Endodermal cell (in vitro differentiated cells): ENCODE data around the gene KCNC4. TPM values are rescaled to one million over a fixed set of nuclear protein-coding genes. Genes with fewer than 3 reads are reported as not detected.

Experiments
- DNase-seq: peaks from one replicate; pipeline ENCODE4 v3.0.0-alpha.2; 2017
- H3K27ac ChIP-seq: 2 replicates; pipeline ENCODE4 v1.5.1; 2013; ENCODE audit warnings: mild to moderate bottlenecking, low read depth, low read length, moderate library complexity
- H3K27me3 ChIP-seq: 2 replicates; pipeline ENCODE4 v1.6.1; 2013; ENCODE audit warnings: mild to moderate bottlenecking, low read length, moderate library complexity; ENCODE audit not compliant: insufficient read depth, control insufficient read depth, poor library complexity, severe bottlenecking
- H3K36me3 ChIP-seq: 2 replicates; pipeline ENCODE4 v1.7.0; 2013; ENCODE audit warnings: mild to moderate bottlenecking, low read length, moderate library complexity; ENCODE audit not compliant: control insufficient read depth, insufficient read depth
- H3K4me1 ChIP-seq: one replicate; pipeline ENCODE4 v1.7.0; 2013; ENCODE audit warnings: low read length; ENCODE audit not compliant: control insufficient read depth, insufficient read depth
- H3K4me3 ChIP-seq: 2 replicates; pipeline ENCODE4 v1.5.1; 2013; ENCODE audit warnings: mild to moderate bottlenecking, low read length, moderate library complexity
- H3K9ac ChIP-seq: 2 replicates; pipeline ENCODE4 v1.6.1; 2013; ENCODE audit warnings: mild to moderate bottlenecking, low read length, moderate library complexity; ENCODE audit not compliant: poor library complexity, severe bottlenecking; ENCODE audit errors: extremely low read depth
- H3K9me3 ChIP-seq: 2 replicates; pipeline ENCODE4 v1.6.1; 2013; ENCODE audit warnings: mild to moderate bottlenecking, low read length, moderate library complexity; ENCODE audit not compliant: control insufficient read depth
- H3K27ac Mint-ChIP-seq: 2 replicates; pipeline ENCODE4 v1.8.0; 2020; ENCODE audit warnings: mixed read lengths
- H3K27me3 Mint-ChIP-seq: 2 replicates; pipeline ENCODE4 v1.8.0; 2021; ENCODE audit warnings: mild to moderate bottlenecking, mixed read lengths; ENCODE audit not compliant: insufficient read depth
- H3K36me3 Mint-ChIP-seq: 2 replicates; pipeline ENCODE4 v1.8.0; 2020; ENCODE audit warnings: low read depth, mixed read lengths
- H3K4me1 Mint-ChIP-seq: 2 replicates; pipeline ENCODE4 v1.8.0; 2020; ENCODE audit warnings: mixed read lengths
- H3K4me3 Mint-ChIP-seq: 2 replicates; pipeline ENCODE4 v1.8.0; 2020; ENCODE audit warnings: mild to moderate bottlenecking, moderate library complexity, mixed read lengths
- H3K9me3 Mint-ChIP-seq: 2 replicates; pipeline ENCODE4 v1.8.0; 2020; ENCODE audit warnings: mild to moderate bottlenecking, mixed read lengths
- WGBS, 2 experiments: methylation state at CpG; one replicate each; pipeline versions ENCODE4 v1.1.5 to v1.1.7; 2013; ENCODE audit warnings: missing lambda C conversion rate in 2 of 2, mixed read lengths in 1 of 2; ENCODE audit not compliant: insufficient coverage in 1 of 2, insufficient read length in 1 of 2; 5-methylcytosine and 5-hydroxymethylcytosine counted together
- total RNA-seq, 2 donors: library from RNA; stranded (reverse); fragmentation: NEBNext Ultra II Directional in 1 of 2; extraction: Animal tissue kit (Norgen Biotek cat#: 25700) in 1 of 2; gene quantifications; 2 replicates in 1 of 2; 3 replicates in 1 of 2; pipeline ENCODE4 v1.2.1, GENCODE V29; 2021
- TF ChIP-seq, protein P1 (sequence below): fragments of 200-600 bp; sonication (generic); conservative IDR thresholded peaks from 2 replicates; pipeline ENCODE4 v1.5.0; 2021; ENCODE audit warnings: antibody characterized with exemption, mild to moderate bottlenecking

The KCNC4 gene
- total RNA-seq, 2 donors from 2014 or later = 7.6 to 10.2 TPM

DNA sequence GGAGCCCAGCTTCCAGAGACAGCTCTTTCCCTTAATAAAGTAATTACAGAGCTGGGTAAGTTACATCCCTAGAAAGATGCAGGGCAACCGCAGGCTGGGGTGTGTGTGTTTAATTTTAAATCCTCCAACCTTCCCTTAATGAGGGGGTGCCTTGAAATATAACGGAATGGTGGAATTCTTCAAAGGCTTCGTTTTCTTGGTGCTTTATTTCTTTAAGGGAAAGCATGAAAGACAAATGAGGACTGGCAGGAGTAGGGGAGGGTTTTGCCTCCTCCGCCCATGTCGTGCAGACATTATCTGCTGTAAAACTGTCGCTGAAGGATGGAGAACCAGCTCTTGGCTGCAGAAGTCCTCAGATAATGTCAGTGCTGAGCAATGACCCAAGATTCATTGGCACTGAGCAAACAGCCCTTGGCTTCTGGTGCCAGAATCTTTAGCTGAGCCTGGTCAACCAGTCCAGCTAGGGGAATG is 44.3 kb upstream of the KCNC4 start:
- WGBS, 2 experiments = 86 to 87% methylated on average over 4 to 6 of the region's 6 CpGs
- Mint-ChIP-seq H3K36me3 (no peaks in the 10 kb centered on the region), H3K9me3 (no peaks in the 10 kb centered on the region), H3K4me3 (no peak overlapping the region), H3K27me3 (peaks cover 2% of the 10 kb centered on the region), H3K27ac (no peak overlapping the region), H3K4me1 (no peaks in the 10 kb centered on the region)
- H3K27me3 ChIP-seq = no peaks in the 10 kb centered on the region
- no peak for DNase-seq
- H3K27ac ChIP-seq = no peak overlapping the region
- no peak overlapping the region for H3K9ac ChIP-seq
- H3K4me1 ChIP-seq = no peaks in the 10 kb centered on the region
- H3K4me3 ChIP-seq = no peak overlapping the region
- TF ChIP-seq, protein P1, sequence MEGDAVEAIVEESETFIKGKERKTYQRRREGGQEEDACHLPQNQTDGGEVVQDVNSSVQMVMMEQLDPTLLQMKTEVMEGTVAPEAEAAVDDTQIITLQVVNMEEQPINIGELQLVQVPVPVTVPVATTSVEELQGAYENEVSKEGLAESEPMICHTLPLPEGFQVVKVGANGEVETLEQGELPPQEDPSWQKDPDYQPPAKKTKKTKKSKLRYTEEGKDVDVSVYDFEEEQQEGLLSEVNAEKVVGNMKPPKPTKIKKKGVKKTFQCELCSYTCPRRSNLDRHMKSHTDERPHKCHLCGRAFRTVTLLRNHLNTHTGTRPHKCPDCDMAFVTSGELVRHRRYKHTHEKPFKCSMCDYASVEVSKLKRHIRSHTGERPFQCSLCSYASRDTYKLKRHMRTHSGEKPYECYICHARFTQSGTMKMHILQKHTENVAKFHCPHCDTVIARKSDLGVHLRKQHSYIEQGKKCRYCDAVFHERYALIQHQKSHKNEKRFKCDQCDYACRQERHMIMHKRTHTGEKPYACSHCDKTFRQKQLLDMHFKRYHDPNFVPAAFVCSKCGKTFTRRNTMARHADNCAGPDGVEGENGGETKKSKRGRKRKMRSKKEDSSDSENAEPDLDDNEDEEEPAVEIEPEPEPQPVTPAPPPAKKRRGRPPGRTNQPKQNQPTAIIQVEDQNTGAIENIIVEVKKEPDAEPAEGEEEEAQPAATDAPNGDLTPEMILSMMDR = no peak
- H3K9me3 ChIP-seq = no peaks in the 10 kb centered on the region
- H3K36me3 ChIP-seq = no peaks in the 10 kb centered on the region

DNA sequence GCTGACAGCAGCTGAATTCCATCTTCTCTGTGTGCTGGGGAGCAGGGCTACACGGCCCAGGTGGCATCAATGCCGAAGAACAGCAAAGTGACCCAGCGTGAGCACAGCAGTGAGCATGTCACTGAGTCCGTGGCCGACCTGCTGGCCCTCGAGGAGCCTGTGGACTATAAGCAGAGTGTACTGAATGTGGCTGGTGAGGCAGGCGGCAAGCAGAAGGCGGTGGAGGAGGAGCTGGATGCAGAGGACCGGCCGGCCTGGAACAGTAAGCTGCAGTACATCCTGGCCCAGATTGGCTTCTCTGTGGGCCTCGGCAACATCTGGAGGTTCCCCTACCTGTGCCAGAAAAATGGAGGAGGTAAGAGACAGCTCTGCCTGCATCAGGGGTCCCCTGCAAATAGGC is 43.3 kb upstream of the KCNC4 start:
- no peaks in the 10 kb centered on the region for H3K36me3 ChIP-seq
- WGBS, 2 experiments = 76 to 83% methylated on average over 5 to 11 of the region's 11 CpGs
- Mint-ChIP-seq H3K27ac (no peak overlapping the region), H3K27me3 (peaks cover 1% of the 10 kb centered on the region), H3K4me3 (no peak overlapping the region), H3K4me1 (no peaks in the 10 kb centered on the region), H3K36me3 (no peaks in the 10 kb centered on the region), H3K9me3 (no peaks in the 10 kb centered on the region)
- TF ChIP-seq, protein P1 = no peak
- H3K9ac ChIP-seq = no peak overlapping the region
- H3K4me1 ChIP-seq = no peaks in the 10 kb centered on the region
- H3K4me3 ChIP-seq = no peak overlapping the region
- H3K27me3 ChIP-seq = no peaks in the 10 kb centered on the region
- H3K27ac ChIP-seq = no peak overlapping the region
- H3K9me3 ChIP-seq = no peaks in the 10 kb centered on the region
- DNase-seq = no peak

DNA sequence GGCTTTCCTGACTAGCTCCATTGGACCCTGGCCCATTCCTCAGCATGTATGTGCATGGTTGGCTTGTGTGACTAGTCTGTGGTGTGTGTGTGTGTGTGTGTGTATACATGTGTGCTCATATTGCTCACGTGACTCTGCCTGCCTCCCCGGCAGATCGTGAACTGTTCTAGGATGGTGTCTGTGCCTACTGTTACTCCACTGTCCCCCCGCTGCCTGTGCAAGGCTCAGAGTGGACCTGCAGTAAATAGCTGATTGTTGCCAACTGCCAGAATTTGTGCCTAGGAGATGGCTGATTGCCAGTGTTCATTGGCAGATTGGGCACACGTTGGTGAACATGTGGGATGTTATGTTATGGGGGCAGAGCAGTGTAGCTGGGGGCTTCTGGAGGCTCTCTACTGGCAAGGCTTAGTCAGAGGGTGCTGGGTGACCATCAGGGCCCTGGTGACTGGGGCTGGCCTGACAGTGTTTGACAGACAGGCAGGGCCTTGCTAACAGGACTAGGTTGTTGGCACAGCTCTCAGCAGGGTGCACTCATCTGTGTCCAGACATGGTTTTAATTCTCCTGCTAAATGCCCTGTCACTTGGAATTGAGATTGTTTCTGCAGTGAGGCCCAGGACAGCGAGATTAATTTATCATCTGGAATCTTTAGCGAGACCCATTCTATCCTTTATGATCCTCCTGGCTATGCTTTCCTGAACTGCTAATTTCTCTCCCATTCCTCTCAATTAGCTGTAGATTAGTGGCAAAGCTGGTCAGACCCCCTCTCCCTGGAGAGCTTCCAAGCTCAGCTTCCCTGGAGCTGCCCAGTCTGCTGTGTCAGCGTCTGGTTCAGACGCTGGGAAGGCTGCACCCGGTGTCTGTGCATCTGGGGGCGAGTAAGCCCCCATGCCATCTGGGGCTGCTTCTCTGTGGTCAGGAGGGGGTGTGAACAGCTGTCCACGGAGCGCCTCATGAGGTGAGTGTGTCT is 39.1 kb upstream of the KCNC4 start:
- Histone ChIP-seq H3K36me3 (no peaks in the 10 kb centered on the region), H3K27me3 (no peaks in the 10 kb centered on the region), H3K27ac (peak overlapping the region; percentile 6), H3K4me1 (peaks cover 3% of the 10 kb centered on the region), H3K9me3 (no peaks in the 10 kb centered on the region), H3K9ac (no peak overlapping the region), H3K4me3 (no peak overlapping the region)
- DNase-seq = no peak
- TF ChIP-seq, protein P1 = no peak
- Mint-ChIP-seq H3K4me1 (peaks cover 3% of the 10 kb centered on the region), H3K4me3 (no peak overlapping the region), H3K27me3 (peaks cover 3% of the 10 kb centered on the region), H3K36me3 (no peaks in the 10 kb centered on the region), H3K27ac (no peak overlapping the region), H3K9me3 (no peaks in the 10 kb centered on the region)
- WGBS, 2 experiments = 86 to 92% methylated on average over 7 to 13 of the region's 13 CpGs
